Stimulated activated CD8-positive, alpha-beta memory T cell treated with anti-CD3 and anti-CD28 coated beads, Interleukin-2, amount 100 ng/mL, for 48 hours (primary cell): ENCODE data around the gene FAM72A.
"Not testable (repeated sequence)": the region's sequence is repeated elsewhere in the genome, so short reads cannot be mapped to it uniquely, and the experiment has no call there.

Source experiments
- DNase-seq, 2 donors: peaks; one replicate each; pipeline ENCODE4 v3.0.0-alpha.2; 2020; ENCODE audit warnings: low read depth in 2 of 2

FAM72A gene

GRCh38 chr1:206169794-206170193 is 32.8 kb downstream of the FAM72A start:
- DNase-seq = not testable (repeated sequence)

DNA sequence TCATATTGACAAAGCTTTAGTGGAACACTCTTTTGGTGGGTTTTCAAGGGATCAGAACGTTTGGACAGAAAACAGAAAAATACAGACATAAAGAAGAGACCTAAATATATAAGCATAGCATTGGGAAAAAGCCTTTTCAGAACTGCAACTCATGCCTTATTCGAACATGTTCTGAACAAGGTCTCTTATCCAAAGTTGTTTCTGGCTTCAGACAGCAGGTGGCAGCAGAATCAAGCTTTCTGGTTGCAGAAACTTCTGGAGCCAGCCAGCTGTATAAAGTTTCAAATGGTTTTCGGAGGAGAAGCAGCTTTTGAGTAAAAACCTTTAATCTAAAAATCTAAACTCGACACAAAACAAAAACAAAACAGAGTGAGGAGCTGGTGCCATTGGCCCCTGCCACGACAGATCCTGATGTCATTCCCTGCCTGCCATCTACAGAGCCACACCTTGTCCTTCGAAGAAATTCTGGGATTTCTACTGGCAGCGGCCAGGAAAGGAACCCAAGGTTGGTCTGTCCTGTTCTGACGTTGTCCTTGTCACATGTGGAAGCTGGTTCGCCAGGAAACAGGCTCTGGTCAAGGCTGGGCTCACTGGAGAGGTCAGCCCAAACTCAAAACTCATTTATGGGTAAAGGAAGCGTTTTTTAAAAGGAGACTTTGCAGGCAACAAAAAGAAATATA is 35.1 kb downstream of the FAM72A start:
- DNase-seq = not testable (repeated sequence)

GRCh38 chr1:206145771-206146290 is 56.8 kb downstream of the FAM72A start:
- no peak for DNase-seq

DNA sequence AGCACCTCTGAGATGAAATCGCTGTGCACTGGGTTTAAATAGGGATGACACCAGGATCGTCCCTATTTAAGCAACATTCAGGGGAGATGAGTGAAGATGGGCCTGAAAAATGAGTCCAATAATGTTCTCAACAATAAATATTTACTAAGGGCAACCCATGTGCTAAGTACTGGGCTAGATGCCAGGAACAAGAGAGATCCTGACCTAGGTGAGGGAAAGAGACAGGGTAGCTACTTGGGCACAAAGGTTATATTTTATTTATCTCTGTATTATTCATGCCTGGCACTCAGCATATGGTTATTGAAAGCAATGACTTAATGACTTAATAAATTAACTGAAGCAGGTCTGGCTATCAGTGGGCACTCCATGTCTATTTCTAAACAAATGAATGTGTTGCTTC is 58.0 kb downstream of the FAM72A start:
- DNase-seq = no peak

- no peak for DNase-seq
These were observed 59.0 kb downstream of the FAM72A start for GRCh38 chr1:206143537-206144172.

GRCh38 chr1:206142770-206143169 is 59.9 kb downstream of the FAM72A start:
- no peak for DNase-seq

GRCh38 chr1:206142011-206142410 is 60.6 kb downstream of the FAM72A start:
- no peak for DNase-seq

- DNase-seq = no peak
These were observed 66.4 kb downstream of the FAM72A start for GRCh38 chr1:206136241-206136640.
